ENCODE results near the gene UBASH3A.

GRCh38 chr21:42384156-42384945 lies 19.4 kb upstream of the UBASH3A start:
- TF ChIP-seq CTCF (IDR thresholded peaks at IDR 0.05) = no peak
- TF ChIP-seq EZH2 (IDR thresholded peaks at IDR 0.05; ENCODE audit: borderline replicate concordance, insufficient read depth, low read depth, low read length, poor library complexity, severe bottlenecking) = no peak

All from B cell (primary cell).